ENCODE results near the gene CHMP4B. TPM values are rescaled to one million over a fixed set of nuclear protein-coding genes. Genes with fewer than 3 reads are reported as not detected.

CHMP4B gene
- total RNA-seq, 1 donor from 2014 or later: 46.4 TPM

DNA sequence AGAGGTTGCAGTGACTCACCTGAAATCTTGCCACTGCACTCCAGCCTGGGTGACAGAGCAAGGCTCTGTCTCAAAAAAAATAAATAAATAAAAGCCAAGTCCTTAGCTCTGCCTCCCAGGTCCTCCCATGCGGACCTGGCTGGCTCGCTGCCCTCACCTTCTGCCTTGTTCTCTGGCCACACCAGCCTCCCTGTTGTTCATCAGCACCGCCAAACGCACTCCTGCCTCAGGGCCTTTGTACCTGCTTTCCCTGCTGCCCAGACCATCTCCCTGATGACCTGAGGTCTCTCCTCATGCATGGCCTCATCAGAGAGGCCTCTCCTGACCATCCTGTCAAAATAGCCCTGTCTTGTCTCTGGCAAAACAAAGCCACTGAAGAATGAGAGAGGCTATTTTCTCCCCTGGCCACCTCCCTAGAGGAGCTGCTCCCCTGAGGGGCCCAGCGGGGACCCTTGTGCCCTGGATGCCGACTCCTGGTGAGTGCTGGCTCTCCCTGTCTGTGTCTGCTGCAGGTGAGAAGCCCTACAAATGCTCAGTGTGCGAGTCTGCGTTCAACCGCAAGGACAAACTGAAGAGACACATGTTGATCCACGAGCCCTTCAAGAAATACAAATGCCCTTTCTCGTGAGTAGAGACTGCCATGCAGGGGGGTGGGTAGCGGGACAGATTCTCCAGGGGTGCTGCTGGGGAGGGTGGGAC is 22.6 kb upstream of the CHMP4B start:
- DNase-seq: no peak
- Mint-ChIP-seq H3K27ac (ENCODE audit: unreplicated experiment) (no peak overlapping the region), H3K36me3 (ENCODE audit: unreplicated experiment) (no peaks in the 10 kb centered on the region), H3K27me3 (ENCODE audit: unreplicated experiment) (peaks cover 4% of the 10 kb centered on the region), H3K9me3 (ENCODE audit: unreplicated experiment) (peaks cover 2% of the 10 kb centered on the region), H3K4me1 (ENCODE audit: low read depth, unreplicated experiment) (peaks cover 4% of the 10 kb centered on the region), H3K4me3 (ENCODE audit: unreplicated experiment) (no peak overlapping the region)
- TF ChIP-seq, protein P1, sequence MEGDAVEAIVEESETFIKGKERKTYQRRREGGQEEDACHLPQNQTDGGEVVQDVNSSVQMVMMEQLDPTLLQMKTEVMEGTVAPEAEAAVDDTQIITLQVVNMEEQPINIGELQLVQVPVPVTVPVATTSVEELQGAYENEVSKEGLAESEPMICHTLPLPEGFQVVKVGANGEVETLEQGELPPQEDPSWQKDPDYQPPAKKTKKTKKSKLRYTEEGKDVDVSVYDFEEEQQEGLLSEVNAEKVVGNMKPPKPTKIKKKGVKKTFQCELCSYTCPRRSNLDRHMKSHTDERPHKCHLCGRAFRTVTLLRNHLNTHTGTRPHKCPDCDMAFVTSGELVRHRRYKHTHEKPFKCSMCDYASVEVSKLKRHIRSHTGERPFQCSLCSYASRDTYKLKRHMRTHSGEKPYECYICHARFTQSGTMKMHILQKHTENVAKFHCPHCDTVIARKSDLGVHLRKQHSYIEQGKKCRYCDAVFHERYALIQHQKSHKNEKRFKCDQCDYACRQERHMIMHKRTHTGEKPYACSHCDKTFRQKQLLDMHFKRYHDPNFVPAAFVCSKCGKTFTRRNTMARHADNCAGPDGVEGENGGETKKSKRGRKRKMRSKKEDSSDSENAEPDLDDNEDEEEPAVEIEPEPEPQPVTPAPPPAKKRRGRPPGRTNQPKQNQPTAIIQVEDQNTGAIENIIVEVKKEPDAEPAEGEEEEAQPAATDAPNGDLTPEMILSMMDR (IDR thresholded peaks at IDR 0.05; ENCODE audit: partially characterized antibody, unreplicated experiment): no peak

DNA sequence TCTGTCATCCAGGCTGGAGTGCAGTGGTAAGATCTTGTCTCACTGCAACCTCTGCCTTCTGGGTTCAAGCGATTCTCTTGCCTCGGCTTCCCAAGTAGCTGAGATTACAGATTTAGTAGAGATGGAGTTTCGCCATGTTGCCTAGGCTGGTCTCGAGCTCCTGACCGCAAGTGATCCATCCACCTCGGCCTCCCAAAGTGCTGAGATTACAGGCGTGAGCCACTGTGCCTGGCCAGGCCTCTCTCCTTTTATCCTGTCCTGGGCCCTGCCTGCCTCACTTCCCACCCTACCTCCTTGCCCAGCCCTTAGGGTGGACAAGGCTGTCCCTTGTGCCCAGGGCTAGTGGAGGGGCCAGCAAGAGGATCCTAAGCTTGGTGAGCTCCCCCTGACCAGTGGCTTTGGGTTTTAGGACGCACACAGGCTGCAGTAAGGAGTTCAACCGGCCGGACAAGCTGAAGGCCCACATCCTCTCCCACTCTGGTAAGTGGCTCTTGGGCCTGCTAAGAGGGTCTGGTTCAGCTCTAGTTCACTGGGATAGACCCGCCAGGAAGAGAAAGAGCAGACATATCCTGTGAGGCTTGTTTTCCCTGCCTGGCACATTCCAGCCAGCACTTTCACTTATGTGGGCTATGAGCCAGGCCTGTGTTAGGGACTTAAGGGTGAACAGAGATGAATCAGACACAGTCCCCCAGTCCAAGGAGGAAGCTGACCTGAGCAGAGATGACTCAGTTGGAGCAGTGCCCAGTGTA is 21.9 kb upstream of the CHMP4B start:
- TF ChIP-seq, protein P1 (IDR thresholded peaks at IDR 0.05; ENCODE audit: partially characterized antibody, unreplicated experiment): no peak
- Mint-ChIP-seq H3K27ac (ENCODE audit: unreplicated experiment) (no peak overlapping the region), H3K36me3 (ENCODE audit: unreplicated experiment) (no peaks in the 10 kb centered on the region), H3K4me3 (ENCODE audit: unreplicated experiment) (no peak overlapping the region), H3K27me3 (ENCODE audit: unreplicated experiment) (peaks cover 4% of the 10 kb centered on the region), H3K4me1 (ENCODE audit: low read depth, unreplicated experiment) (peaks cover 4% of the 10 kb centered on the region), H3K9me3 (ENCODE audit: unreplicated experiment) (peaks cover 2% of the 10 kb centered on the region)
- DNase-seq: no peak

DNA sequence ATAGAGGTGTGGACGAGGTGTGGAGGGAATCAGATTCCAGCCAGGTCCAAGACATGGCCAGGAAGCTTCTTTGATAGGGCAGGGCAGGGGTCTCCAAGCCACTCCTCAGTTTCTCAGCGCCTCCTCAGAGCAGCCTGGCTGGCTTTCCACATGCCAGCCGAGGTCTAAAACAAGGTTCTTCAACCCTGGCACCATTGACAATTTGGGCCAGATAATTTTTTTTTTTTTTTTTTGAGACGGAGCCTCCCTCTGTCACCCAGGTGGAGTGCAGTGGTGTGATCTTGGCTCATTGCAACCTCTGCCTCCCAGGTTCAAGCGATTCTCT is 21.3 kb upstream of the CHMP4B start:
- H3K9me3 Mint-ChIP-seq (ENCODE audit: unreplicated experiment): peaks cover under 1% of the 10 kb centered on the region
- peaks cover 4% of the 10 kb centered on the region for H3K4me1 Mint-ChIP-seq (ENCODE audit: low read depth, unreplicated experiment)
- H3K4me3 Mint-ChIP-seq (ENCODE audit: unreplicated experiment): no peak overlapping the region
- no peak overlapping the region for H3K27ac Mint-ChIP-seq (ENCODE audit: unreplicated experiment)
- DNase-seq: no peak
- TF ChIP-seq, protein P1 (IDR thresholded peaks at IDR 0.05; ENCODE audit: partially characterized antibody, unreplicated experiment): no peak
- no peaks in the 10 kb centered on the region for H3K36me3 Mint-ChIP-seq (ENCODE audit: unreplicated experiment)
- peaks cover 4% of the 10 kb centered on the region for H3K27me3 Mint-ChIP-seq (ENCODE audit: unreplicated experiment)

DNA sequence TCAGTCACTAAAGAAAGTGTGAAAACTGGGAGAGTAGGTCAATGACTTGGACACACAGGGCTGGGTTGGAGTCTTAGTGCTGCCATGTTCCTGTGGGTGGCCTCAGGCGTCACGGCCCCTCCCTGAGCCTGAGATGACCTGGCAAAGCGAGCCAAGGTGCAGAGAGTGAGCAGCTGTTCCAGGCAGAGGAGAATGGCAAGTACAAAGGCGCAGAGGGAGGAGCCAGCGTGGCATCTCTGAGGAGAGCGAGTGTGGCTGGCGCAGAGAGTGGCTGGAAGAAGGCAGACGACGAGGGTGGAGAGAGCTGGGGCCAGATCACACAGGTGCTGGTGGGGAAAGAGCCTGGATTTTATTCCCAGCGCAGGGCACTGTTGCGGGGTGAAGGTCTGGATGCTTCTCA is 20.6 kb upstream of the CHMP4B start:
- Mint-ChIP-seq H3K27me3 (ENCODE audit: unreplicated experiment) (peaks cover 4% of the 10 kb centered on the region), H3K4me1 (ENCODE audit: low read depth, unreplicated experiment) (peaks cover 4% of the 10 kb centered on the region), H3K9me3 (ENCODE audit: unreplicated experiment) (no peaks in the 10 kb centered on the region), H3K27ac (ENCODE audit: unreplicated experiment) (no peak overlapping the region), H3K36me3 (ENCODE audit: unreplicated experiment) (no peaks in the 10 kb centered on the region), H3K4me3 (ENCODE audit: unreplicated experiment) (peak overlapping the region; percentile 10)
- TF ChIP-seq, protein P1 (IDR thresholded peaks at IDR 0.05; ENCODE audit: partially characterized antibody, unreplicated experiment): no peak
- DNase-seq: no peak

DNA sequence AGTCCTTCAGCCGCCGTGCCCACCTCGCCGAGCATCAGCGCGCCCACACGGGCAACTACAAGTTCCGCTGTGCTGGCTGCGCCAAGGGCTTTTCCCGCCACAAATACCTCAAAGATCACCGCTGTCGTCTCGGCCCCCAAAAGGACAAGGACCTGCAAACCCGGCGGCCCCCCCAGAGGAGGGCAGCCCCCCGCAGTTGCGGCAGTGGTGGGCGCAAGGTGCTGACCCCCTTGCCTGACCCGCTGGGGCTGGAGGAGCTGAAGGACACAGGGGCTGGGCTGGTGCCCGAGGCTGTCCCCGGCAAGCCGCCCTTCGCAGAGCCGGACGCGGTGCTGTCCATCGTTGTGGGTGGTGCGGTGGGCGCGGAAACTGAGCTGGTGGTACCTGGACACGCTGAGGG is 20.1 kb upstream of the CHMP4B start:
- H3K36me3 Mint-ChIP-seq (ENCODE audit: unreplicated experiment): no peaks in the 10 kb centered on the region
- H3K4me1 Mint-ChIP-seq (ENCODE audit: low read depth, unreplicated experiment): peaks cover 4% of the 10 kb centered on the region
- H3K9me3 Mint-ChIP-seq (ENCODE audit: unreplicated experiment): no peaks in the 10 kb centered on the region
- no peak for DNase-seq
- TF ChIP-seq, protein P1 (IDR thresholded peaks at IDR 0.05; ENCODE audit: partially characterized antibody, unreplicated experiment): no peak
- no peak overlapping the region for H3K27ac Mint-ChIP-seq (ENCODE audit: unreplicated experiment)
- H3K4me3 Mint-ChIP-seq (ENCODE audit: unreplicated experiment): no peak overlapping the region
- H3K27me3 Mint-ChIP-seq (ENCODE audit: unreplicated experiment): peaks cover 4% of the 10 kb centered on the region
